ENCODE measurements around the gene RGL2.
A peak's percentile ranks its signal among the peaks of the same experiment; 100 is the strongest.
"Not testable (repeated sequence)": the region's sequence is repeated elsewhere in the genome, so short reads cannot be mapped to it uniquely, and the experiment has no call there.

The RGL2 gene

DNA sequence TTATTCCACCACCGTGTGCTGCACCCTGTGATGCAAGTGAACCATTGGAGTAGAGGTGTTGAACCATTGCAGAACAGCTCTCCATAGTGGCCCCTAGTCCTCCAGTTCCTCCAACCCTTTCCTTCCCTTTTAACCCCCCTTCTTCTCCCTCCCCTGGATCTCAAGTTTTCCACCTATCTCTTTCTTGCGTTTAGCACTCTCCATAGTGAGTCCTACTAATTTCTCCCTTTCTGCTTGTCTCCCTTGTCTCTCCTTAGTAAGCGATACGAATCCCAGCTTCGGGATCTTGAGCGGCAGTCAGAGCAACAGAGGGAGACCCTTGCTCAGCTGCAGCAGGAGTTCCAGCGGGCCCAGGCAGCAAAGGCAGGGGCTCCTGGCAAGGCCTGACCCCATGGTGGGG lies 8.3 kb downstream of the RGL2 start:
- no peak for DNase-seq

DNA sequence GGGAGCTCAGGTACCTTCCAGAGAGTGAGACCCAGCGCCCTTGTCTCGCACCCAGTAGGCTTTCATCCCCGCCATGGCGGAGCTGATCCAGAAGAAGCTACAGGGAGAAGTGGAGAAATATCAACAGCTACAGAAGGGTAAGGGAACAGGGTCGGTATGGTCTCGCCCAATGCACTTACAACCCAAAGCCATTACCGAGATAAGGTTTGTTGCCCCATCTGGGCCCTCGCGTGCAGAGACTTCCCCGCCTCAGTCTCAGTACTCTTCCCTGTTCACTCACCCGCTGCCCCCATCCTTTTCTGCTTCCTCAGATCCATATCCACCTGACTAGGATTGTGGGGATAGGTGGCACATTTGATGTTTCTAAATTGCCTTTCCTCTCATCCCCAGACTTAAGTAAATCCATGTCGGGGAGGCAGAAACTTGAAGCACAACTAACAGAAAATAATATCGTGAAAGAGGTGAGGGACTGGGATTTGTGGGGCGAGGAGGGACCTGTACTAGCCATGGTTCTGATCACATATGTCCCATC lies 8.9 kb downstream of the RGL2 start:
- no peak for DNase-seq

DNA sequence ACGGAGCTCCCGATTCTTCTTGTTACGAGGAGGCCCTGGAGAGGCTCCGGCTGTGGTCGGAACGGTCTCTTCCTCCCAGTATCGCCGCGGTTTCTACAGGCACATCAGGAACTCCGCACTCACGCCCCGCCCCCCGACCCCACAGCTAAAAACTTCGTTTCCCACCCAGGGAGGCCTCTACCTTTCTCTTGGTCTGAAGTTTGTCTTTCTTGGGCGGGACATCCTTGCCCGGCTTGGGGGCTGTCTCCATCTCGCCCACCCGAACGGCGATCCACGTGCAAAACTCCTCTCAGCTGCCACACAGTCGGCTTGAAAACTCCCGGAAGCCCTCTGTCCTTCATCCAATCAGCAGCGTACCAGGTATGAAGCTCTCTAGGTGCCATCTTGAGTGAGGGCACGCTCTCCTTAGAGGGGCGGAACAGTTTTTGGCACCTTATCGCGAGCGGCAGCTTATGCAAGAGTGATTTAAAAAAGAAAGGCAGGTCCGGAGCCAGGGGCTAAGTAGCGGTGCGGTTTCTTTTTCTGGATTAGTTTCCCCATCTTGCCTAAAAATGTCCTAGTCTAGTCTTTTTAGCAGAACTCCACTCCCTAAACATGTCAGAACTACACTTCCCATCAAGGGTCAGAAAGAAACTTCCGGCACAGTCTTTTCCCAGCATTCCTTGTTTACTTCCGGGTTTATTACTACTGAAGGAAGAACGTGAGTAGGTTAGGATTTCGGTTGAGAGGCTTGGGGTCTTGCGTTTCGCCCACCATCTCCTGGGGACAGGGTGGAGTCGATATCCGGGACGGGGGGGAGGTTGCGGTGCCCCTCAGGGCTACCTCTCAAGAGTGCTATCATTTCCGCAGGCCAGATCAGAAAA lies 9.6 kb downstream of the RGL2 start, which contains the start of the genes PFDN6 and WDR46:
Gene PFDN6, plus strand, starts transcription at position 681 of the 863 bp plus-strand sequence. CDS start 256 bp downstream, outside the sequence.
Gene WDR46, minus strand, starts transcription at position 319 of the 863 bp plus-strand sequence. Its CDS starts 69 bp downstream, at position 250.
- peak; percentile 90 for DNase-seq

DNA sequence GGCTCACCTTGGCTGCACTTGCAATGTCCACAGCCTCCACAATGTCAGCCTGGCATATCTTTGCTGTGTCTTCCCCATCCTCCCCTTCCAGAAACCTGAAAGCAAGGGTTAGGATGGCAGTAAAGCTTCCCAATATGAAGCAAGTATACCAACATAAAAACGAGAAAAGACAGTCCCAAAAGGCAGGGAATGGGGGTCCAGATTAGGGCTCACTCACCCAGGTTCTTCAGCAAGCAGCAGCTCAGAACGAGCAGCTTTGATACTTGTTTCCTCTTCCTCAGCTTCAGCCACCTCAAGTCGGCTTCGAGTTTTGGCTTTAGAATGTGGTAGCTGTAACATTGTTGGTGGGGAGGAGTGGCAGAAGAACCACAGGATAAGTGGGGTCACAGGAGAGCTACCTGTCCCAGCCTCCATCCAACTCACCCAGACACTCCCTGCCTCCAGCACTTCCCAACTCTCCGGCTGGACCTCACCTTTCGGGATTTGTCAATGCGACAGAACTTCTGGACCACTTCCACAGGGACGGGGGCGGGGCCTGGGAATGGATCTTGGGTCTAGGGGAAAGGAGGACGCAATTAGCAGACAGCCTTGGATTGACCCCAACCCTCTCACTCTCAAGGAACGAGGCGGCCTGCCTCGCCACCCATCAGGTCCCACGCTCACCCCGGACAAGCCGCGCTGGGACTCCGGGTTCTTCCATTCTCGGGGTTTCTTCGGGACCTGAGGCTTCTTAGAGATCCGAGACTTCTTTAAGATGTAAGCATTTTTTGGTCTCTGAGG lies 10.4 kb downstream of the RGL2 start:
- no peak for DNase-seq

GRCh38 chr6:33286946-33287914 lies 11.5 kb downstream of the RGL2 start:
- no peak for DNase-seq

GRCh38 chr6:33285214-33285613 lies 13.5 kb downstream of the RGL2 start:
- DNase-seq: not testable (repeated sequence)

- DNase-seq: no peak
These were observed 18.2 kb downstream of the RGL2 start for GRCh38 chr6:33280539-33280938.

GRCh38 chr6:33279971-33280511 lies 18.7 kb downstream of the RGL2 start:
- DNase-seq: no peak

DNA sequence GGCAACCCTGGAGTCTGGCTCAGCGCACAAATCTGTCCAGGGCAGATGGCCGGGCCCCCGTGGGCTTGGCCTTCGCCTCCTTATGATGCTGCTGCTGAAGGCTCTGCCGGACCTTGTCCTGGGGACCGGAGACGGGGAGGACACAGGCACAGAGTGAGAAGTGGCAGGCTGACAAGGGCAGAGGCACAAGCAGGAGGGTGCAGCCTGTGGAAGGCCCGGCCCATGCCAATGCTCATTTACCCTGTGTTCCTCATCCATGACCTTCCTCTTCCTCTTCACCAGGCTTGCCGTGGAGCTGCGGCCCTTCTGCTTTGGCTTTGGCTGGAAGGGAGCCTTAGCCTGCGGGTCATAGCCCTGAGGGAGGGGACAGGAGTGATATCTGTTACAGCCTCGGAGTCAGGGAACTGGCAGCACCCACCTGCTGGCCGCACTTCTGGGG lies 19.5 kb downstream of the RGL2 start:
- DNase-seq: no peak

- DNase-seq: no peak
These were observed 19.9 kb downstream of the RGL2 start for GRCh38 chr6:33278810-33279209.

DNA sequence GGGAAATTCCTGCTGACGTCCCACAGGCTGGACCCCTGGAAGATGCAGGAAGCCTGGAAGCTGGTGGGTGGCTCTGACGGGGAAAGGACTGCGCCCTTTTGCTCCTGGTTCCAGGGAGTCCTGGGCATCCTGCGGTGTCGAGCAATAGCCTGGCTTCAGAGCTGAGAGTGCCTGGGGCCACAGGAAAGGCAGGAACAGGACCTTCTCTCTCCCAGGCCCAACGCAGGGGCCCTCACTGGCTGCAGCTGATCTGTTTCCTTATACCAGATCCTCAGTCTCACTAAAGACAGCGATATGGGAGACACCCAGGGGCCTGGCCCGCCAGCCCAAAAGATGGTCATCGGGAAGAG lies 20.4 kb downstream of the RGL2 start:
- no peak for DNase-seq

DNA sequence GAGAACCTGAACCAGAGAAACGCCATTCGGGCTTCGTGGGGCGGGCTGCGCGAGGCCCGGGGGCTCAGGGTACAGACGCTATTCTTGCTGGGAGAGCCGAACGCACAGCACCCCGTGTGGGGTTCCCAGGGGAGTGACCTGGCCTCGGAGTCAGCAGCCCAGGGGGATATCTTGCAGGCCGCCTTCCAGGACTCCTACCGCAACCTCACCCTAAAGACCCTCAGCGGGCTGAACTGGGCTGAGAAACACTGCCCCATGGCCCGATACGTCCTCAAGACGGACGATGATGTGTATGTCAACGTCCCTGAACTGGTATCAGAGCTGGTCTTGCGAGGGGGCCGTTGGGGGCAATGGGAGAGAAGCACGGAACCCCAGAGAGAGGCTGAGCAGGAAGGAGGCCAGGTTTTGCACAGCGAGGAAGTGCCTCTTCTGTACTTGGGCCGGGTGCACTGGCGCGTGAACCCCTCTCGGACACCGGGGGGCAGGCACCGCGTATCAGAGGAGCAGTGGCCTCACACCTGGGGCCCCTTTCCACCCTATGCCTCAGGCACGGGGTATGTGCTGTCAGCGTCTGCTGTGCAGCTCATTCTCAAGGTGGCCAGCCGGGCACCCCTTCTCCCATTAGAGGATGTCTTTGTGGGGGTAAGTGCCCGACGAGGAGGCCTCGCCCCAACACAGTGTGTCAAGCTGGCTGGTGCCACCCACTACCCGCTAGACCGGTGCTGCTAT lies 20.9 kb downstream of the RGL2 start:
- DNase-seq: peak; percentile 82

- DNase-seq: peak; percentile 91
These were observed 21.7 kb downstream of the RGL2 start, which contains the start of gene B3GALT4 for GRCh38 chr6:33276864-33277662. B3GALT4 (plus strand) TSS chr6:33277123; CDS start chr6:33277420, 297 bp downstream.

- no peak for DNase-seq
These were observed 22.2 kb downstream of the RGL2 start for GRCh38 chr6:33276581-33276863.

DNA sequence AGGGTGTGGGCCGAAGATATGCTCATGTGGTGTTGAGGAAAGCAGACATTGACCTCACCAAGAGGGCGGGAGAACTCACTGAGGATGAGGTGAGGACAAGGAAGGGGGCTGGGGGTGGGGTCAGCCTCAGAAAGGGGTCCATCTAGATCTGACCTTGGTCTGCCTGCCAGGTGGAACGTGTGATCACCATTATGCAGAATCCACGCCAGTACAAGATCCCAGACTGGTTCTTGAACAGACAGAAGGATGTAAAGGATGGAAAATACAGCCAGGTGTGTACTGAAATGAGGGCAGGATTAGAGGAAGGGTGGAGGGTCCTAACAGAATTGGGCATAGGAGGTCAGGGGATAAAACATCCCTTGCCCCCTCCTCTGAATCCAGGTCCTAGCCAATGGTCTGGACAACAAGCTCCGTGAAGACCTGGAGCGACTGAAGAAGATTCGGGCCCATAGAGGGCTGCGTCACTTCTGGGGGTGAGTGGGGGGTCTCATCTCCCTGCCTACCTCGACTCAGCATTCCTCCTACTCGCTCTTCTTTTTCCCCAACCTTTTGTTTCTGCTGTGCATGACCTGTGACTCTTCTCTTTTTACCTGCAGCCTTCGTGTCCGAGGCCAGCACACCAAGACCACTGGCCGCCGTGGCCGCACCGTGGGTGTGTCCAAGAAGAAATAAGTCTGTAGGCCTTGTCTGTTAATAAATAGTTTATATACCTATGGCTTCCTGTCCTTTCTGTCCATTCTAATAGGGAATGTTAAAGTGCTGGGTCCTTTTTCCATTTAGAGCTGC lies 22.8 kb downstream of the RGL2 start:
- not testable (repeated sequence) for DNase-seq

DNA sequence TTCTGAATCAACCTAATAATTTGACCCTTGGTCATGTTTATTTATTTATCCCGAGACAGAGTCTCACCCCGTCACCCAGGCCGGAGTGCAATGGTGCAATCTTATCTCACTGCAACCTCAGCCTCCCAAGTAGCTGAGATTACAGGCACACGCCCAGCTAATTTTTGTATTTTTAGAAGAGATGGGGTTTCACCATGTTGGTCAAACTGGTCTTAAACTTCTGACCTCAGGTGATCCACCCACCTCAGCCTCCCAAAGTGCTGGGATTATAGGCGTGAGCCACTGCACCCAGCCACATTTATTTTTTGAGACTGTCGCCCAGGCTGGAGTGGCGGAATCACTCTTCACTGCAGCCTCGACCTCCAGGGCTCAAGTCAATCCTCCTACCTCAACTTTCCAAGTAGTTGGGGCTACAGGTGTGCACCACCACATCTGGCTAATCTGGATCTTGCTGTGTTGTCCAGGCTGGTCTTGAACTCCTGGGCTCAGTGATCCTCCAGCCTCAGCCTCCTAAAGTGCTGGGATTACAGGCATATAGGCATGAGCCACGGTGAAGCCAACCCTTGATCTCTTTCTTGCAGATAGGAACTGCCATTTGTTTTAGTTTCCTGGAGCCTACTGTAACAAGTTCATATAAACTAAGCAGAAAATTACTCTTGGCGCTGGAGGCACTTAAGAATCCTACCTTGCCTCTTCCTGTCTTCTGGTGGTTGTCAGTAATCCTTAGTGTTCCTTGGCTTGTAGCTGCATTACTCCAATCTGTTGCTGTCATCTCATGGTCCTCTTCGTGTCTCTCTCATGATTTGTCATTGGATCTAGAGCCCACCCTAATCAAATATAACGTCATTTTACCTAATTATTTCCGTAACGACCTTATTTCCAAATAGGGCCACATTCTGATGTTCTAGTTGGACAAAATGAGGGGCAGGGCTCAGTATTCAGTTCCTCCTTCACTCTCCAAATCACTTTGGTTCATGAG lies 24.5 kb downstream of the RGL2 start:
- no peak for DNase-seq

GRCh38 chr6:33273129-33273923 lies 25.4 kb downstream of the RGL2 start:
- no peak for DNase-seq

All from activated CD8-positive, alpha-beta memory T cell treated with anti-CD3 and anti-CD28 coated beads for 24 hours (primary cell).